Right lobe of liver (tissue), 6 donors: ENCODE results near the gene TNPO1. TPM values are rescaled to one million over a fixed set of nuclear protein-coding genes. Genes with fewer than 3 reads are reported as not detected.
A peak's percentile ranks its signal among the peaks of the same experiment; 100 is the strongest.

ENCODE experiments used
- ATAC-seq, 4 donors: fragments of 200-7000 bp; cut with Tn5 transposase; one replicate each; pipeline ENCODE4 v1.9.1; 2020; ENCODE audit warnings: mild to moderate bottlenecking in 4 of 4, moderate library complexity in 4 of 4
- DNase-seq, 3 donors: peaks; one replicate each; pipeline ENCODE4 v3.0.0-alpha.2; 2020
- H3K27ac ChIP-seq, 3 donors: fragments of 200-600 bp; one replicate each; pipeline ENCODE4 v1.8.0; 2022
- H3K27me3 ChIP-seq, 2 donors: fragments of 200-600 bp; one replicate each; pipeline ENCODE4 v1.8.0; 2022
- H3K36me3 ChIP-seq, 4 donors: fragments of 200-600 bp; sonication (generic) in 1 of 4; one replicate each; pipeline versions ENCODE4 v1.5.1 to v1.8.0; 2017 to 2022; ENCODE audit warnings: control low read depth in 1 of 4
- H3K4me1 ChIP-seq, 4 donors: fragments of 200-600 bp; sonication (generic) in 1 of 4; one replicate each; pipeline versions ENCODE4 v1.5.1 to v1.8.0; 2017 to 2022; ENCODE audit warnings: control low read depth in 1 of 4
- H3K4me3 ChIP-seq, 3 donors: fragments of 200-600 bp; one replicate each; pipeline ENCODE4 v1.8.0; 2022
- H3K9me3 ChIP-seq, 4 donors: fragments of 200-600 bp; sonication (generic) in 1 of 4; one replicate each; pipeline versions ENCODE4 v1.5.1 to v1.8.0; 2017 to 2022; ENCODE audit warnings: control low read depth in 1 of 4
- CTCF ChIP-seq, 4 donors: fragments of 200-600 bp in 3 of 4; fragments of 450-650 bp in 1 of 4; IDR thresholded peaks; one replicate each; pipeline versions ENCODE4 v1.5.1 to v1.8.0; 2016 to 2022; ENCODE audit warnings: antibody characterized with exemption in 4 of 4, mild to moderate bottlenecking in 2 of 4
- POLR2A ChIP-seq: fragments of 450-650 bp; IDR thresholded peaks from one replicate; pipeline ENCODE4 v1.6.1; 2017; ENCODE audit warnings: antibody characterized with exemption, mild to moderate bottlenecking
- WGBS: methylation state at CpG from one replicate; pipeline ENCODE4 v1.1.6; 2018; ENCODE audit warnings: low coverage, low lambda C conversion rate; ENCODE audit not compliant: insufficient coverage; ENCODE audit errors: missing lambda C conversion rate; 5-methylcytosine and 5-hydroxymethylcytosine counted together
- intact Hi-C, 2 donors: fragments of 100-400 bp; cut with DNase I; formaldehyde crosslinking; loops; one replicate each; pipeline versions ENCODE4 v1.11.2 to v1.14.1; 2022
- total RNA-seq, 6 experiments: library from RNA; depleted of rRNA in 2 of 6; stranded (reverse); fragments of >200 nt in 2 of 6; fragmentation: NEBNext Ultra II Directional in 3 of 6; extraction: Animal tissue kit (Norgen Biotek cat#: 25700) in 3 of 6; gene quantifications; one replicate each; pipeline versions ENCODE4 v1.1.0 to v1.2.4, GENCODE V29; 2016 to 2023
- donor health status: DM: no; HTN: yes; CAD: no.
- donor health status: DM: no; HTN: no; CAD: no.
- donor health status: DM: no; HTN: no; CAD: no.
- donor health status: DM: no; HTN: yes; CAD: no.
- donor health status: DM: no; HTN: yes; CAD: no.

TNPO1 gene
- total RNA-seq, 6 experiments from 2014 or later: 29.5 to 64.3 (median 41.8) TPM

GRCh38 chr5:72937517-72938061, 121.1 kb downstream of the TNPO1 start:
- intact Hi-C loops: no loop called here
- H3K9me3 ChIP-seq: no peaks in the 10 kb centered on the region
- ATAC-seq (peak; percentile 31 to 42 (median 39)), DNase-seq (no peak)
- H3K4me3 ChIP-seq: no peak overlapping the region
- WGBS: 83% methylated on average over 2 of the region's 3 CpGs
- peak overlapping the region in 2 of 3 donors; percentile 24 to 34 for H3K27ac ChIP-seq
- no peaks in the 10 kb centered on the region for H3K27me3 ChIP-seq
- TF ChIP-seq CTCF (IDR thresholded peaks at IDR 0.05) (no peak), POLR2A (no peak)
- no peaks in the 10 kb centered on the region for H3K36me3 ChIP-seq
- no peaks in the 10 kb centered on the region for H3K4me1 ChIP-seq

GRCh38 chr5:72938206-72938605, 121.7 kb downstream of the TNPO1 start:
- no peak for DNase-seq
- H3K27ac ChIP-seq: peak overlapping the region in 2 of 3 donors; percentile 24 to 34

GRCh38 chr5:72940082-72940481, 123.6 kb downstream of the TNPO1 start:
- H3K4me3 ChIP-seq: no peak overlapping the region
- H3K27ac ChIP-seq: peak overlapping the region in 1 of 3 donors; percentile 7
- peak; percentile 59 to 82 (median 72) for ATAC-seq
- no peaks in the 10 kb centered on the region for H3K27me3 ChIP-seq
- H3K9me3 ChIP-seq: no peaks in the 10 kb centered on the region
- 21% methylated on average over 4 of the region's 4 CpGs for WGBS
- intact Hi-C loops: no loop called here
- no peaks in the 10 kb centered on the region for H3K36me3 ChIP-seq
- TF ChIP-seq CTCF (IDR thresholded peaks at IDR 0.05): no peak
- peak; percentile 17 for TF ChIP-seq POLR2A
- no peak for DNase-seq
- no peaks in the 10 kb centered on the region for H3K4me1 ChIP-seq

More at GRCh38 chr5:72938206-72938605, 121.7 kb downstream of the TNPO1 start:
- no peak for TF ChIP-seq CTCF (IDR thresholded peaks at IDR 0.05)
- TF ChIP-seq POLR2A: no peak
- WGBS: 8% methylated on average over 1 of the region's 1 CpG
- Histone ChIP-seq H3K4me3 (no peak overlapping the region), H3K9me3 (no peaks in the 10 kb centered on the region), H3K4me1 (no peaks in the 10 kb centered on the region), H3K27me3 (no peaks in the 10 kb centered on the region), H3K36me3 (no peaks in the 10 kb centered on the region)
- intact Hi-C loops: no loop called here
- peak; percentile 73 to 93 (median 78) for ATAC-seq

GRCh38 chr5:72943307-72943706, 126.8 kb downstream of the TNPO1 start:
- no peak for DNase-seq

More at GRCh38 chr5:72943307-72943706, 126.8 kb downstream of the TNPO1 start:
- intact Hi-C loops: no loop called here
- Histone ChIP-seq H3K9me3 (no peaks in the 10 kb centered on the region), H3K4me3 (no peak overlapping the region), H3K27me3 (no peaks in the 10 kb centered on the region), H3K27ac (no peak overlapping the region), H3K4me1 (no peaks in the 10 kb centered on the region), H3K36me3 (no peaks in the 10 kb centered on the region)
- TF ChIP-seq POLR2A (no peak), CTCF (IDR thresholded peaks at IDR 0.05) (no peak)
- no peak for ATAC-seq
